ENCODE measurements around the gene DYDC2.

- TF ChIP-seq POLR2A (IDR thresholded peaks at IDR 0.05) (no peak), CTCF (IDR thresholded peaks at IDR 0.05) (no peak)
Measured at GRCh38 chr10:80405626-80406025, 49.0 kb downstream of the DYDC2 start.

All from testis (tissue), 2 donors.